Measurements from ENCODE around the gene ZNF687.
"Not testable (repeated sequence)": the region's sequence is repeated elsewhere in the genome, so short reads cannot be mapped to it uniquely, and the experiment has no call there.

Gene ZNF687

DNA sequence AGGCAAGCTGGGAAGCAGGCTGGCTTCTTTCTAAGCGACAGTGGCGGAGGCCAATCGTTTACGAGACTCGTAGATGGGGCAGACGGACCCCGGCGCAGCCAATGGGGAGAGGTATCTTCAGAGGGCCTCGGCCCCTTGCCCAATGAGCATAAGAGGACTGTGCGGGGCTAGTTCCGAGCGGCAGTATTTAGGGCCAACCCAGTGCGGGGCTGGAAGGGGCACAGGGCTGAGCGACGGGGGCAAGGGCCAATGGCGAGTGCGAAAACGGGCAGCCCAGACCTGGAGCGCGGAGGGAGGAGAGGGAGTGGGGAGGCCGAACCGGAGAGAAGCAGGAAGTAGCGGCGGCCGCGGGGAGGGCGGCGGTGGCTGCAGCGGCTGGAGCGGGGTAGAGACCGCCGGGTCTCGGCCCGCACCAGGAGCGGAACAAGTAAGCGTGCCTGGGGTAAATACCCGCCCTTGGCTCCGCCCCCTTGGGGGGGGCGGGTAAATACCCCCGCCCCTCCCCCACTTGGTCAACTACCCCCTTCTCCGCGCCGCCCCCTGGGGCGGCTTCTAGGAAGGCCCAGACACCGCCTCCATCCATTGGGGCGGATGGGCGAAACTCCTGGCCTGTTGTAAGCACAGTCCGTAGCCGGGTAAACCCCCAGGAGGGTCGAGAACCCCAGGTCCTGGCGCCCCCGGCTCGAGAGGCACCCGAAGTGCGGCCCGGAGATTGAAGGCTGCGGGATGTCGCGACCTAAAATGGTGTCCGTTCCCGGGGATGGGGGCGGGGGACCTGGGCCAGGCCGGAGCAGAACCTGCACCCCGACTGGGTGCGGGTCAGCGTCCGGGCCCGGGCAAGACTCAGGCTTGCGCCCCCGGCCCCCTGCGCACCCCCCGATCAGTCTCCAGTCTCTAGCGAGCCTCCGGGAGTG, at the start of gene ZNF687:
Gene ZNF687 (plus strand): TSS at position 331 of the 914 bp plus-strand sequence. CDS start 3,993 bp downstream, outside the sequence.
- DNase-seq: peak; percentile 100

DNA sequence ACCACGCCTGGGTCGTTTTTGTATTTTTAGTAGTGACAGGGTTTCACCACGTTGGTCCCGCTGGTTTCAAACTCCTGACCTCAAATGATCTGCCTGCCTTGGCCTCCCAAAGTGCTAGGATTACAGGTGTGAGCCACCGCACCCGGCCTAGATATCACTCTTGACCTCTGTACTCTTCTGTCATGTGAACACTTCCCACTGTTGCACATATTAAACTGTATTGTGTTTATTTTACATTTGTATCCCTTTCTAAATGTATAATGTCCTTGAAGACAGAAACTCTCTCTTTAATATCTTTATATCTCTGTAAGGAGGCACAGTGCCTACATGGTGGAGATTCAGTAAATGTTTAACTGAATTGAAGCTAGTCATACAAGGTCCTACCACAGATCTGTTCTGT, 46.9 kb upstream of the ZNF687 start:
- no peak for DNase-seq

DNA sequence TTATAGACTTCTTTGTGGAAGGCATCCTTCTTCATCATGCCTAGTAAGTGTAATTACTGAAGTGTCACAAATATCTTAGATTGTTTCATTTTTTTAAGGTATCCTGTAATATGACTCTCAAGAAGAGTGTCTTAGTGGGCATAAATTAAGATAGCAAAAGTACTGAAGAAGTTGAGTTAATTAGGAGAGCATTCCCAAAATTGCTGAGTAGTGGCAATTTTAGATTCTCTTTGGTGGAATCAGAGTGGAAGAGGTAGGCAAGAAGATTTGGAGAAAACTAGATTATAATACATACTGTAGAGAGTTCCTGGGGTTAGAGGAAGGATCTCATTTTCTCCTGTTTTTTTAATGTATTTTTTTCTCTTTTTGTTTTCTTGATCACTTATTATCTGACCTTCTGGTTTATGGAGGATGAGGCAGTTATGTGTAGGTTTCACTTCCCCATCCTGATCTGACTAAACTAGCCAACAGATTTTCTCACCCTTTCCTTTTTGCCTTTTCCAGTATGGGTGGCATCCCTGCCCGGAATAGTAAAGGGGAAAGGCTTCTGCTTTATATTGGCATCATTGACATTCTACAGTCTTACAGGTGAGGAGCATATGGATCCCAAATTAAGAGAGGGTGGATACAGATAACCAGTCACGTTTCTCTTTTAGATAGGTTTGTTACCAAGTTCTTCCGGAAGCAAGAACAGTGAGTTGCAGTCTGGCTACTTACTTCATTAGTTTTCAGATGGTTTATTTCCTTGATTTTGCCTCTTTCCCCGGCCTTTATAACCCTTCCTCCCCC, 44.2 kb upstream of the ZNF687 start:
- DNase-seq: no peak

- no peak for DNase-seq
Observed at GRCh38 chr1:151238467-151238739, 43.7 kb upstream of the ZNF687 start.

DNA sequence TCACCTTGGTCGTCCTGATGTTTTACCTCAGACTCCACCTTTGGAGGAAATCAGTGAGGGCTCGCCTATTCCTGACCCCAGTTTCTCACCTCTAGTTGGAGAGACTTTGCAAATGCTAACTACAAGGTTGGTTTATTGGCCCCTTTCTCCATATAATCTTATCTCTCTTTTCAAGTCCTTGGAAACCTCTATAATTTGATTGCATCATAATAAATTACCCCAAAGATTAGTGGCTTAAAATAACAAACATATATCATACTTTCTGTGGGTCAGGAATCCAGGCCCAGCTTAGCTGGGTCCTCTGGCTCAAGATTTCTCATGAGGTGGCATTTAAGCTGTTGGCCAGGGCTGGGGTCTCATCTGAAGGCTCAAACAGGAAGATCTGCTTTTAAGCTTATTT, 39.7 kb upstream of the ZNF687 start:
- DNase-seq: no peak

DNA sequence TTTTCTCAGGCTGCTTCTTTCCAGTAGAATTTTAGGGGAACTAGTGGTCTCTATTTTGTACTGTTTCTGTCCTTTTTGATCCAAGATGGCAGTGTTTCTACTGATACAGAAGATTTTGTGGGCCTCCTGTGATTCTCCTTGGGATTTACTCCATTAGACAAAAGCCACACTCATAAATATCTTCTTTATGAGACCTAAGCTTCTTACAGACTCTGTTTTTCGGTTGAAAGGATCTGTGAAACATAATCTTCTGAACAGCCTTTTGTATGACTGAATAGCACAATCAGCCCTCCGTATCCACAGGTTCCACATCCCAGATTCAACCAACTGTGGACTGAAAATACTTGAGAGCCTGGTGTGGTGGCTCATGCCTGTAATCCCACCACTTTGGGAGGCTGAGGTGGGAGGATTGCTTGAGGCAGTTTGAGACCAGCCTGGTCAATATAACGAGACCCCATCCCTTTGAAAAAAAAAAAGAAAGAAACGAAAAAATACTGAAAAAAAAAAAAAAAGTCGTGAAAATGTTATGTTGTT, 38.3 kb upstream of the ZNF687 start:
- no peak for DNase-seq

- DNase-seq: no peak
Observed at GRCh38 chr1:151246786-151247185, 35.3 kb upstream of the ZNF687 start.

DNA sequence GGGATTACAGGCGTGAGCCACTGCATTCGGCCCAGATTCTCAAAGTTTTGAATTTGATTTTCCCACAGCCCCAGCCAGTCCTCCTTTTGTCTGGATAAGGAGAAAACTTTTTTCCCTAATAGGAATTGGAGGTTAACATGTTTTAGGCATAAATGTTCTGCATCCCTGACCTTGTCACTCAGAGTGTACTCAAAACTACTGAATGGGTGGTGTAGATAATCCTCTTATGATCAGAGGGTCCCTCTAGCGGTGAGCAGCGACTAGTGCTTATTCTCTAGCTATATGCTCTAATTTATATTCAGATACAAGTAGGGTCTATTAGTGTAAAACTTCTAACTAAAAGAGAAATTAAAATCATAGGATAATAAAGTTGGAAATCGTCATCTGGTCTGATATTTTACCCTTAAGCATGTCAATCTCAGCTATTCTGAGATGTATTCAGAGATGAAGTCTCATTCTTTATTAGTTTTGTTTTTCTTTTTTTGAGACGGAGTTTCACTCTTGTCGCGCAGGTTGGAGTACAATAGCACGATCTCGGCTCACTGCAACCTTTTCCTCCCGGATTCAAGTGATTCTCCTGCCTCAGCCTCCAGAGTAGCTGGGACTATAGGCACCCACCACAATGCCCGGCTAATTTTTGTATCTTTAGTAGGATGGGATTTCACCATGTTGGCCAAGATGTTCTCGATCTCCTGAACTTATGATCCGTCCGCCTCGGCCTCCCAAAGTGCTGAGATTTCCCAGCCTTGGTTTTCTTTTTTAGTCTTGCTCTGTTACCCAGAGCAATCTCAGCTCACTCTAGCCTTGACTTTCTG, 30.2 kb upstream of the ZNF687 start:
- peak; percentile 91 for DNase-seq

GRCh38 chr1:151254217-151255213, 27.6 kb upstream of the ZNF687 start, which contains the start of gene PSMD4:
PSMD4 (plus strand) TSS chr1:151254734; CDS start chr1:151254783, 49 bp downstream.
- DNase-seq: peak; percentile 99

DNA sequence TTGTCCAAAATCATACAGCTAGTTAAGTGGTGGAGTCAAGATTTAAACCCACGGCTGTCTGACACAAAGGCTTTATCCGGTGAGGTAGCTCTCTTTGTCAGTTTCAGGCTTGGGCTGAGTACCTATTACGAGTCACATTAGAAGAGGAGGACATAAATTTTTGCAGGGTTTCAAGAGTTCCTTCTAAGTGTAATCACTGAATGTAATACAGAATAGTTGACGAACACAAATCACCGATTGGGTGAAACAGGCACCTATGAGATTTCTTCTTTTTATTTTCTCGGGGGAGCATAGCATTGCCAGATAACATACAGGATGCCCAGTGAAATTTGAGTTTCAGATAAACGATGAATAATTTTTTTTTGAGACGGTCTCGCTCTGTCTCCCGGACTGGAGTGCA, 26.7 kb upstream of the ZNF687 start:
- peak; percentile 32 for DNase-seq

GRCh38 chr1:151259351-151259750, 22.7 kb upstream of the ZNF687 start:
- DNase-seq: no peak

DNA sequence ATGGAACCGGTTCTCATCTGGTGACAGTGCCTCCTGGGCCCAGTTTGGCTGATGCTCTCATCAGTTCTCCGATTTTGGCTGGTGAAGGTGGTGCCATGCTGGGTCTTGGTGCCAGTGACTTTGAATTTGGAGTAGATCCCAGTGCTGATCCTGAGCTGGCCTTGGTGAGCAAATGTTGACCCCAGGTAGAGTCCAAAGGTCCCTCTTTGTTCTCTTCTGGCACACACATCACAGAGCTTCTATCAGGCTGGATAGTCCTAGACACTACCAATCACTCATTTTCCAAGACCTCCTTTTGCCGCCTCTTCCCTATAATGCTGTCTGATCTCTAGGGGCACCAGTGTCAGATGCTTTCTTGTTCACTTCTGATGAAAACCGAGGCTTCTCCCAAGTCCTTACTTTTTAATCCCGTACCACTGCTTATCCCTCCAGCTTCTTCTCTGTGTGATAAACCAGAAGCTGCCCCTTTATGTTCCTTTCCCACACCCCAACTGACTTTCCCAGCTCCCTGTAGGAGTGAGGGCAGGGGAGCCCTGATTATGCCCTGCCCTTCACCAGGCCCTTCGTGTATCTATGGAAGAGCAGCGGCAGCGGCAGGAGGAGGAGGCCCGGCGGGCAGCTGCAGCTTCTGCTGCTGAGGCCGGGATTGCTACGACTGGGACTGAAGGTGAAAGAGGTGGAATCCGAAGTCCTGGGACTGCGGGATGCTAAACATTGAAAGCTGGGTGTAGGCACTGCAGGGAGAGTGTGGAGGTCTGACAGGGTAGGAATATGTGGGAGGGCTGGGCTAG, 16.5 kb upstream of the ZNF687 start:
- DNase-seq: no peak

DNA sequence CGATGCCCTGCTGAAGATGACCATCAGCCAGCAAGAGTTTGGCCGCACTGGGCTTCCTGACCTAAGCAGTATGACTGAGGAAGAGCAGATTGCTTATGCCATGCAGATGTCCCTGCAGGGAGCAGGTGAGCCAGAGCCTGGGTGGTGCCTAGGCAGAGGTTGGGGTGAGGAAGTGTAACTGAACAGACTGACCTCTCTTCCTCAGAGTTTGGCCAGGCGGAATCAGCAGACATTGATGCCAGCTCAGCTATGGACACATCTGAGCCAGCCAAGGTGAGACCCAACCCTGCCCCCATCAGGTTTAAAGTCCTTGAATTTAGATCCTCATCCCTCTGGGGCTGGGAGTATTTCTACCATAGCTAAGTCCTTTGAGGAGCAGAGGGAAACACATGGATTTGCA, 15.8 kb upstream of the ZNF687 start:
- DNase-seq: no peak

DNA sequence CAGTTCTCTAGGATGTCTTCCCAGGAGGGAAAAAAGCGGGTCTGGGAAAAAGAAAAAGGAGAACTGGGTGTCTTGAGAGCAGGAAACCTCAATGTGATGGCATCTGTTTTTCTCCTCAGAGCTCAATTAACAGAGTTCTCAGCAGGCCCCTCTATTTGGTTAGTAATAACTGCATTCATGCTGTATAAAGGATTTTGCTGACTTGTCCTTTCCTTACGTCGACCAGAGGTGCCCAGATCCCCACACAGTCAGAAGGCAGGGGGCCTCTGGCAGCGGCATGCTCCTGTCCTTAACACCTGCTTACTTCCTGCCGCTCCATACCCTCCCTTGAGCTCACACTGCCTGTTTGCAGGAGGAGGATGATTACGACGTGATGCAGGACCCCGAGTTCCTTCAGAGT, 15.3 kb upstream of the ZNF687 start:
- DNase-seq: no peak

- DNase-seq: no peak
Observed at GRCh38 chr1:151267760-151268159, 14.3 kb upstream of the ZNF687 start.

DNA sequence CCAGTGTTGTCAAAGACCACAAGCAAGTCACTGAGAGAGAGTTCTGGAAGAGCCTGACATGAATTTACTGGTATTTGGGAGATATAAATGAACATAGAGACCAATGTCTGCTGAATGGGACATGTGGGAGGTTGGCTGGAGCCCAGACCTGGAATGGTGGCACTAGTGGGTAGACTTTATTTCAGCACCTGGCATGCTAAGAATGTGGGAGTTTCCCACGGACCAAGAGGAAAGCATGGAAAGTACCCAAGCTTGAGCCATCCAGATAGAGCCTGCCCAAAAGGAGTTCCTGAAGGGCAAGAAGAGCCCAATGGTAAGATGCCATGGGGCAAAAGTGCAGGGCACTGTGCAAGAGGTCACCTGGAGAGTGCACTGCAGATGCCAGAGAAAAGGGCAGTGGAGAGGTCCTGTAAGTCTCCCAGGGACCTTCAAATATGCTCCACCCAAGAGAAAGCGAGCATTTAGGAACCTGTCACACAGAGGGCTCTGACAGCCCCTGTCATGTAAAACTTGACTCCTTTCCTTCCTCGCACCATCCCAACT, 8.1 kb upstream of the ZNF687 start:
- DNase-seq: no peak

GRCh38 chr1:151275341-151275740, 6.8 kb upstream of the ZNF687 start:
- not testable (repeated sequence) for DNase-seq

DNA sequence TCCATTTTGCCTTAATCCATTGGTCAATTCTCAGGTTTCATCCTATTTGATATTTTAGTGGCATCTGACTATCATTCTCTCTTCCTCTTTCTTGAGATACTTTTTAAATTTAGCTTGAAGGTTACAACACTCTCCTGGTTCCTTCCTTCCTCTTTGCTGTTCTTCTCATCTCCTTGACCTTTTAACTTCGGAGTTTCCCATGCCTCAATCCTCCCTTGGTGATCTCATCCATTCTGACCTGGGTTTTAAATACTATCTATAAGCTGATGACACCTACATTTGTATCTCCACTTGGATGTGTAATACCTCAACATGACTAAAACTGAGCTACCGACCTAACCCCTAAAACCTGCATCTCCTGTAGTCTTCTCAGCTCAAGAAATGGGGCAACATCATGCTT, 4.8 kb upstream of the ZNF687 start:
- peak; percentile 64 for DNase-seq

DNA sequence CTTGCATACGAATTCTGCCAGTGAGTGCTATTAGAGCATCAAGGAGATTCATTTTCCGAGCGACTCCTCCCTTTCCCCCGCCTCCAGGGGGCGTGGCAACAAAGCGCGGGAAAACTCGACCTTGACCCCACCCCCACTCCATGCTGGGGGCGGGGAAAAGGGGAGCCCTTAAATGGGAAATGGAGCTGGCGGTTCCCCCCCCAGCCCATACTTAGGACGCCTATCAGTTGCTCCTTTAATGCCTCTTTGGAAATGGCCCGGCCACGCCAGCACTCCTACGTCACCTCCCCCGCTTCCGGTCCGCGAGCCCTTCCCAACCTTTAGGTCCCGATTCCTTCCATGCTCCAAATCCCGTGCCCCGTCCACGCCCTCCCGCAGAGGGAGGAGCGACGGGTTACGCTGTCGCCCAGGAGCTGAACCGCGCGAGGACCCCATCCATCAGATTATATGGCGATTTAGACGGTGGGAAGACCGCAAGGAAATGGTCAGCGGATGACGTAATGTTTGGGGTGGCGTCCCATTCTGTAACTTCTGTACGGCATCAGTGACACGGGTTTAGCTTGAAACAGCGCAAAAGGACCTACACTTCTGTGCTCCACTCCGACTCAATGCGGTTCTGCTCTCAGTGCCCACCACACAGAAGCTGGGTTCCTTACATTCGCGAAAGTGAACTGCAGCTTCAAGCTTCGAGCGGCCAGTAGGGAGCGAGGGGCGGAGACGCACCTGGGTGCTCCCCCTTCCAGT, 702 bp upstream of the ZNF687 start:
- DNase-seq: peak; percentile 99
